NCI-H82 (cell line): Measurements from ENCODE around the gene ABHD14A.

Experiments used
- DNase-seq: peaks from one replicate; lab custom pipeline; 2025; lab: John Stamatoyannopoulos, UW

The ABHD14A gene

GRCh38 chr3:51941463-51941797, 33.4 kb upstream of the ABHD14A start:
- DNase-seq, result no peak

- peak; percentile 100 for DNase-seq
Measured at GRCh38 chr3:51941798-51942602, 32.9 kb upstream of the ABHD14A start, which contains the start of the genes PARP3 and RRP9. TSS of gene PARP3 (plus strand) at chr3:51942363. CDS start at chr3:51943356, 993 bp downstream. TSS of gene RRP9 (minus strand) at chr3:51941904. CDS start at chr3:51941867, 37 bp downstream.

- DNase-seq, result peak; percentile 55
Measured at GRCh38 chr3:51942603-51943450, 32.0 kb upstream of the ABHD14A start.

GRCh38 chr3:51943451-51944391, 31.1 kb upstream of the ABHD14A start:
- DNase-seq, result no peak

- DNase-seq, result no peak
Measured at GRCh38 chr3:51944451-51945021, 30.3 kb upstream of the ABHD14A start.

- no peak for DNase-seq
Measured at GRCh38 chr3:51945031-51945840, 29.6 kb upstream of the ABHD14A start.

- DNase-seq, result no peak
Measured at GRCh38 chr3:51945926-51946705, 28.7 kb upstream of the ABHD14A start.

GRCh38 chr3:51946796-51947195, 28.1 kb upstream of the ABHD14A start:
- no peak for DNase-seq

- no peak for DNase-seq
Measured at GRCh38 chr3:51947215-51947900, 27.5 kb upstream of the ABHD14A start.

GRCh38 chr3:51948016-51948580, 26.8 kb upstream of the ABHD14A start:
- DNase-seq, result no peak

GRCh38 chr3:51949121-51949520, 25.7 kb upstream of the ABHD14A start:
- no peak for DNase-seq

- DNase-seq, result no peak
Measured at GRCh38 chr3:51950899-51951298, 24.0 kb upstream of the ABHD14A start.

GRCh38 chr3:51953445-51953844, 21.4 kb upstream of the ABHD14A start:
- peak; percentile 53 for DNase-seq

- DNase-seq, result no peak
Measured at GRCh38 chr3:51954105-51954504, 20.8 kb upstream of the ABHD14A start.

GRCh38 chr3:51954713-51955112, 20.2 kb upstream of the ABHD14A start:
- DNase-seq, result no peak

- peak; percentile 44 for DNase-seq
Measured at GRCh38 chr3:51955175-51955892, 19.5 kb upstream of the ABHD14A start, which contains the start of gene GPR62. TSS of gene GPR62 (plus strand) at chr3:51955381. CDS start at chr3:51955653, 272 bp downstream.

- peak; percentile 23 for DNase-seq
Measured at GRCh38 chr3:51955893-51956770, 18.7 kb upstream of the ABHD14A start.
